CD4-positive, alpha-beta T cell treated with Interleukin-15 for 1 hour (primary cell): ENCODE data around the gene RC3H2.
"Not testable (repeated sequence)": the region's sequence is repeated elsewhere in the genome, so short reads cannot be mapped to it uniquely, and the experiment has no call there.

Source experiments
- DNase-seq: peaks from one replicate; pipeline ENCODE4 v3.0.0-alpha.2; 2020

The RC3H2 gene

DNA sequence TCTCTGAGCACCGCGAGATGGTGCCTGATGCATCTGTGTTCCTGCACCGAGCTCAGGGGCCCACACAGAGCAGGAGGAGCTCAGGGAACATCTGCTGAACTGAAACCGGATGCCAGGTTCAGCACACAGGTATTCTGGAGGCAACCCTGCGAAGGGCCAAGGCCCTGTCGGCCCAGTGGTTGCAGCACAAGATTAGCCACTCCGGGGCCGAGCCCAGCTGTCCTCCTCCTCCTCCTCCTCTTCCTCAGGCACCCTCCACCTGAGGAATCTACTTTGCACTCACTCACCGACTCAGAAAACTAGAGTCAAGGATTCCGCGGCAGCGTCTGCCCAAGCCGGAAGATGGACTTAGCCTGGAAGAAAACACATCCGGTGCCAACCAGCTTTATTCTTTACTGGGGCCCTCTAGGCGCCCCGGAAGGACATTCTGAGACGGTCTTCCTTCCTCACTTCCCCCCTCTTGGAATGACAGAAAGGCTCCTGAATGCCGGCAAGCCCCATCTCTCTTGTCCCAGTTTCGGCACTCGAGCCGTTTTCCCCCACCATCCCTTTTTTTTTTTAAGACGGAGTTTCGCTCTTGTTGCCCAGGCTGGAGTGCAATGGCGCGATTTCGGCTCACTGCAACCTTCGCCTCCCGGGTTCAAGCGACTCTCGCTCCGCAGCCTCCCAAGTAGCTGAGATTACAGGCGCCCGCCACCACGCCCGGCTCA is 8.0 kb upstream of the RC3H2 start, which contains the start of gene ZBTB6:
TSS of gene ZBTB6 (minus strand) at position 360 of the 710 bp plus-strand sequence. CDS start 1,251 bp downstream, outside the sequence.
- DNase-seq, result peak; percentile 76

GRCh38 chr9:122912671-122912963 is 7.5 kb upstream of the RC3H2 start:
- DNase-seq, result no peak

GRCh38 chr9:122906122-122906521 is 963 bp upstream of the RC3H2 start:
- DNase-seq, result not testable (repeated sequence)

DNA sequence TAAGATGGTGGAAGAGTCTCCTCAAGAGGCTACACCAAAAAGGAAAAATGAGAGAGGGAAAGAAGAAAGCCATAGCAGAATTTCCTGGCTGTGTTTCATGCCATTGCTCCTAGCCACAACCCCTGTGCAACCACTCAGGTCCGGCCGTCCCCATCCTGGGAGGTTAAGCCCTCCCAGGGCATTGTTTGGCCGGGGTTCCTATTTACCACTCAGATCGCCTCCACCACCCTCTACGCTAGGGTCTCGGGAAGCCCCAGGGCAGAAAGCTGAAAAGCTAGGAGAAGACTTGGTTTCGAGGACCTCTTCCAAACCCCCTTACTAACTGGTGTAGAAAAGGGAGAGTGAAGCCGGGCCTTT is 715 bp downstream of the RC3H2 start:
- peak; percentile 20 for DNase-seq

GRCh38 chr9:122900791-122901190 is 4.4 kb downstream of the RC3H2 start:
- DNase-seq, result no peak

GRCh38 chr9:122897969-122898368 is 7.2 kb downstream of the RC3H2 start:
- no peak for DNase-seq

DNA sequence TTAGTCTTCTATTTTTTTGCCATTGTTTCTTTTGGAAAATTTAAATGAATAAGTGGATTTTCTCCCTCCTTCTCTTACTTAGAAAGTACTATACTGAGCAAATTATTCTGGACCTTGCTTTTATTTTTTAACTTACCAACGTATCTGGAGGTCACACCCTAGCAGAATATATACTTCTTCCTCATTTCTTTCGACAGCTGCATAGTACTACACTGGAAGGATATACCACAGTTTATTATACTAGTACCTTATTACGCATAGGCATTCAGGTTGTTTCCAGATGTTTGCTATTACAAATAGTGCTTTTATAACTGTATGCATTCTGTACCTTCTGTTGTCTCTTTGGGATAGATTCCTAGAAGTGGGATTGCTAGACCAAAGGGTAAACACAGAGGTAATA is 16.7 kb downstream of the RC3H2 start:
- DNase-seq, result no peak

- DNase-seq, result no peak
Measured at GRCh38 chr9:122883125-122883524, 22.0 kb downstream of the RC3H2 start.

DNA sequence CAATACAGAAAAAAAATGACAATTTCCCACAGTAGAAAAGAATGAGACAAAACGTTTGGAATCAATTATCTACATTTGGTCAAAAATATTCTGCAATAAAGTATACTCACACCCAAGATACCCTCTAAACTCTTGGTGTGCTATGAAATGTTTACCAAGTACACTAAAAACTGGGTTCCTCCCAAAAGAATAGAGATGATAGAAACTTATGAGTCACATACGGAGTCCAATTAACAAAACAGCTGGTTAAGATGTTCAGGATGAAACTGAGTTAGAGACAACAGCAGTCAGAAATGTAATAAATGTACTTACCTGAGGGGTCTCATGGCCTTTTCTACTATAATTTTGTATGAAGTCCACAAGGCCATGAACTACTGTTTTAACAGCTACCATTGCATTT is 25.7 kb downstream of the RC3H2 start:
- DNase-seq, result no peak

- DNase-seq, result no peak
Measured at GRCh38 chr9:122875523-122875922, 29.6 kb downstream of the RC3H2 start.

DNA sequence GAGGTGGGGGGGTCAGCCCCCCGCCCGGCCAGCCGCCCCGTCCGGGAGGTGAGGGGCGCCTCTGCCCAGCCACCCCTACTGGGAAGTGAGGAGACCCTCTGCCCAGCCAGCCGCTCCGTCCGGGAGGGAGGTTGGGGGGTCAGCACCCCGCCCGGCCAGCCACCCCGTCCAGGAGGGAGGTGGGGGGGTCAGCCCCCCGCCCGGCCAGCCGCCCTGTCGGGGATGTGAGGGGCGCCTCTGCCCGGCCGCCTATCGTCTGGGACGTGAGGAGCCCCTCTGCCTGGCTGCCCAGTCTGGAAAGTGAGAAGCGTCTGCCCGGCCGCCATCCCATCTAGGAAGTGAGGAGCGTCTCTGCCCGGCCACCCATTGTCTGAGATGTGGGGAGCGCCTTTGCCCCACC is 37.9 kb downstream of the RC3H2 start:
- not testable (repeated sequence) for DNase-seq

DNA sequence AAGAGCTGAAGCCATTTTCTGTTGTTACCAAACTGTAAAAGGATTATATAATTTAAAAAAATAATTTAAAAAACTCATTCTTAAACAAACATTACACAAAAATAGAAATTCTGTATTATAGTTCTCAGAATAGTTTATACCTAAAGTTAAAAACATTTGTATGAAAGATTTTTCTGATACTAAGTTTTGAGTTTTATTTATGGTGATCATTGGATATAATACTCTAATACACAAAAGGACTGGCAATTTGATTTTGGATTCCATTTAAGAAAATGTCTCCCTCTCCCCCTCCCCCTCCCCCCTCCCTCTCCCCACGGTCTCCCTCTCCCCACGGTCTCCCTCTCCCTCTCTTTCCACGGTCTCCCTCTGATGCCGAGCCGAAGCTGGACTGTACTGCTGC is 39.1 kb downstream of the RC3H2 start:
- no peak for DNase-seq

- DNase-seq, result no peak
Measured at GRCh38 chr9:122865300-122865699, 39.9 kb downstream of the RC3H2 start.

DNA sequence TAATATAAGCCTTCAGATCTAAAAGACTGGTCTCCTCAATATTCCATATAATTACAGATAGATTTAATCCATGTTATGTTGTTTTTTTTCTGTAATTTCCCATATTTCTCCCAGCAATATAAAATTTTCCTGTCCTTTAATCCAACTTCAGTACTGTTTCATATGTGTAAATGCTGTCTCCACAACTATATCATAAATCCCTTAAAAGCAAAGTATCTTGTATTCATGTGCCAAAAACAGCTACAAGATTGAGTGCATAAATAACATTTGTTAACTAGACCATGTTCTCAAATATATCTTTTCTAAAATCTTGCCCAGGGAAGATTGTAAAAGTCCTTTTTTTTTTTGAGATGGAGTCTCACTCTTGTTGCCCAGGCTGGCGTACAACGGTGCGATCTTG is 41.8 kb downstream of the RC3H2 start:
- DNase-seq, result no peak

- no peak for DNase-seq
Measured at GRCh38 chr9:122860319-122861142, 44.6 kb downstream of the RC3H2 start.

- no peak for DNase-seq
Measured at GRCh38 chr9:122857815-122858214, 47.3 kb downstream of the RC3H2 start.

GRCh38 chr9:122852085-122852786 is 52.9 kb downstream of the RC3H2 start:
- not testable (repeated sequence) for DNase-seq

- no peak for DNase-seq
Measured at GRCh38 chr9:122848256-122848943, 56.8 kb downstream of the RC3H2 start.

- DNase-seq, result no peak
Measured at GRCh38 chr9:122846371-122846940, 58.7 kb downstream of the RC3H2 start.

- DNase-seq, result no peak
Measured at GRCh38 chr9:122845116-122845515, 60.0 kb downstream of the RC3H2 start.

DNA sequence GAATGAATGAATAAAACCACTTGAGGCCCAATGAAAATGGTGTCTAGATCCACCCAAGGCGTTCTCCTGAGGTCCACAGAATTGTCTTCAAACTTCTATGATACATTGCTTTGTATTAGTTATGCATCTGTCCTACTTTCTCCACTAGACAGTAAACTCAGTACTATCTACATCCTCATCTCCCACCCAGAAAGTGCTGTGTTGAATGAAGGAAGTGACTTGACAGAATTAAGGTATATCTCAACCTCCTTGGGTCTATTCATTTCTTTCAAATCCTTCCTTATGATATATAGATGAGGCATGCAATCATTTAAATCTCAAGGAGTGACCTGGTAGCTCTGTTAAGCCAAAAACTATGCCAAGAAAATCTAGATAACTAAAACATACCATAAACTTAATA is 61.0 kb downstream of the RC3H2 start:
- DNase-seq, result no peak

GRCh38 chr9:122841501-122841900 is 63.7 kb downstream of the RC3H2 start:
- no peak for DNase-seq

DNA sequence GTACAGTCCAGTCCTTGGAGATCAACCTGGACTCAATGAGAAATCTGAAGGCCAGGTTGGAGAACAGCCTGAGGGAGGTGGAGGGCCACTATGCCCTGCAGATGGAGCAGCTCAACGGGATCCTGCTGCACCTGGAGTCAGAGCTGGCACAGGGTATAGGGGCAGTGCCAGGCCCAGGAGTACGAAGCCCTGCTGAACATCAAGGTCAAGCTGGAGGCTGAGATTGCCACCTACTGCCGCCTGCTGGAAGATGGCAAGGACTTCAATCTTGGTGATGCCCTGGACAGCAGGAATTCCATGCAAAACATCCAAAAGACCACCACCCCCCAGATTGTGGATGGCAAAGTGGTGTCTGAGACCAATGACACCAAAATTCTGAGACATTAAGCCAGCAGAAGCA is 66.7 kb downstream of the RC3H2 start:
- not testable (repeated sequence) for DNase-seq
